Heart left ventricle (tissue), 16 donors: Measurements from ENCODE around the gene LRP1B. TPM values are rescaled to one million over a fixed set of nuclear protein-coding genes. Genes with fewer than 3 reads are reported as not detected.

Experiments
- ATAC-seq, 4 donors: fragments of 200-7000 bp; cut with Tn5 transposase; one replicate each; pipeline ENCODE4 v1.9.1; 2020 to 2022; ENCODE audit warnings: moderate library complexity in 4 of 4, mild to moderate bottlenecking in 3 of 4, moderate number of reproducible peaks in 1 of 4
- DNase-seq, 5 donors: peaks; one replicate each; pipeline ENCODE4 v3.0.0-alpha.2; 2020
- H3K27ac ChIP-seq, 12 donors: fragments of 200-600 bp; sonication (generic) in 4 of 12; one replicate each; pipeline versions ENCODE4 v1.5.0 to v1.8.0; 2016 to 2022; ENCODE audit warnings: mild to moderate bottlenecking in 2 of 12
- H3K27me3 ChIP-seq, 9 donors: fragments of 200-600 bp; sonication (generic) in 2 of 9; one replicate each; pipeline versions ENCODE4 v1.5.1 to v1.8.0; 2016 to 2022; ENCODE audit warnings: mild to moderate bottlenecking in 3 of 9
- H3K36me3 ChIP-seq, 9 donors: fragments of 200-600 bp; sonication (generic) in 2 of 9; one replicate each; pipeline versions ENCODE4 v1.5.0 to v1.8.0; 2018 to 2022; ENCODE audit warnings: mild to moderate bottlenecking in 2 of 9
- H3K4me1 ChIP-seq, 12 donors: fragments of 200-600 bp; sonication (generic) in 4 of 12; one replicate each; pipeline versions ENCODE4 v1.5.0 to v1.8.0; 2016 to 2022; ENCODE audit warnings: mild to moderate bottlenecking in 3 of 12
- H3K4me3 ChIP-seq, 12 donors: fragments of 200-600 bp; sonication (generic) in 4 of 12; one replicate each; pipeline versions ENCODE4 v1.5.0 to v1.8.0; 2017 to 2022; ENCODE audit warnings: mild to moderate bottlenecking in 9 of 12, moderate library complexity in 4 of 12
- H3K9me3 ChIP-seq, 12 donors: fragments of 200-600 bp; sonication (generic) in 4 of 12; one replicate each; pipeline versions ENCODE4 v1.5.0 to v1.8.0; 2016 to 2022; ENCODE audit warnings: mild to moderate bottlenecking in 1 of 12
- CTCF ChIP-seq, 12 donors: fragments of 200-600 bp; sonication (generic) in 4 of 12; IDR thresholded peaks; one replicate each; pipeline versions ENCODE4 v1.5.0 to v1.8.0; 2018 to 2022; ENCODE audit warnings: antibody characterized with exemption in 12 of 12, mild to moderate bottlenecking in 5 of 12
- POLR2A ChIP-seq, 2 donors: fragments of 450-650 bp; IDR thresholded peaks; one replicate each; pipeline ENCODE4 v1.6.1; 2017; ENCODE audit warnings: antibody characterized with exemption in 2 of 2, mild to moderate bottlenecking in 2 of 2, moderate library complexity in 2 of 2
- WGBS, 4 donors: extraction: QIAGEN DNeasy Blood & Tissue Kit in 2 of 4; methylation state at CpG; one replicate each; pipeline versions ENCODE4 v1.1.5 to v1.1.7; 2013 to 2018; 5-methylcytosine and 5-hydroxymethylcytosine counted together
- intact Hi-C, 10 donors: fragments of 100-400 bp; cut with DNase I; formaldehyde crosslinking; loops; one replicate each; pipeline versions ENCODE4 v1.11.1 to v1.14.2; 2022
- polyA plus RNA-seq, 2 donors: library from polyadenylated mRNA; stranded (reverse); fragments of 200-250 nt; gene quantifications; one replicate each; pipeline ENCODE4 v1.2.3, GENCODE V29; 2013
- total RNA-seq, 9 donors: library from RNA; depleted of rRNA in 2 of 9; stranded (reverse); fragments of >200 nt in 2 of 9; fragmentation: NEBNext Ultra II Directional in 3 of 9; extraction: Animal tissue kit (Norgen Biotek cat#: 25700) in 3 of 9; gene quantifications; one replicate each; pipeline versions ENCODE4 v1.1.0 to v1.2.4, GENCODE V29; 2016 to 2023
- donor health status: ischemic (EF 13 %, LVEDD 7.1; RV severe dilation, severe dysfunction).
- donor health status: healthy with polysubstance abuse.
- donor health status: DM: no; HTN: yes; CAD: no.
- donor health status: DM: no; HTN: no; CAD: no.
- donor health status: ischemic (EF 25% LVEDD 6.9; RV normal size, moderate dysfunction).
- donor health status: ischemic (EF 25% LVEDD 5.7; RV mildly dilated, moderate dysfunction).
- donor health status: healthy.
- donor health status: DM: yes; HTN: yes; CAD: no.
- donor health status: ischemic (EF 35%, LVEDD 5.7; RV mildly dilated, moderate dysfunction).
- donor health status: nonischemic (EF 11% LVEDD 7.7; RV severe dilation, severe dysfunction).
- donor health status: DM: yes; HTN: yes; CAD: no.
- donor health status: PGD.
- donor health status: ischemic (EF 29% LVEDD 5.4; RV normal size, mild dysfunction).
- donor health status: nonischemic (EF 23%, LVEDD 6.1; RV moderate dilation, normal function).

Gene LRP1B
- total and polyA plus RNA-seq, 11 donors = 0.01 to 0.19 (median 0.11) TPM; not detected in 2

GRCh38 chr2:140643761-140644187 lies 1487.0 kb downstream of the LRP1B start:
- Histone ChIP-seq H3K36me3 (no peaks in the 10 kb centered on the region), H3K4me3 (no peak overlapping the region), H3K27me3 (no peaks in the 10 kb centered on the region), H3K4me1 (no peaks in the 10 kb centered on the region), H3K9me3 (peaks cover 0 to 4% (median 0%) of the 10 kb centered on the region in 12 donors), H3K27ac (no peak overlapping the region)
- DNase-seq = no peak
- TF ChIP-seq POLR2A (IDR thresholded peaks at IDR 0.05) = no peak
- TF ChIP-seq CTCF (IDR thresholded peaks at IDR 0.05) = no peak
- intact Hi-C loops = no loop called here
- WGBS, 4 donors = 41 to 56% (median 45%) methylated on average over 3 of the region's 3 CpGs
- ATAC-seq = no peak

GRCh38 chr2:140641163-140641562 lies 1489.7 kb downstream of the LRP1B start:
- no peaks in the 10 kb centered on the region for H3K36me3 ChIP-seq
- peaks cover 0 to 4% (median 0%) of the 10 kb centered on the region in 12 donors for H3K9me3 ChIP-seq
- no peak overlapping the region for H3K27ac ChIP-seq
- H3K4me3 ChIP-seq = no peak overlapping the region
- H3K27me3 ChIP-seq = no peaks in the 10 kb centered on the region
- H3K4me1 ChIP-seq = no peaks in the 10 kb centered on the region
- WGBS, 4 donors = 73 to 81% (median 74%) methylated on average over 1 of the region's 1 CpG
- intact Hi-C loops = no loop called here
- no peak for ATAC-seq
- DNase-seq = no peak
- TF ChIP-seq POLR2A (IDR thresholded peaks at IDR 0.05) = no peak
- TF ChIP-seq CTCF (IDR thresholded peaks at IDR 0.05) = no peak

- Histone ChIP-seq H3K27me3 (no peaks in the 10 kb centered on the region), H3K4me3 (no peak overlapping the region), H3K27ac (no peak overlapping the region), H3K36me3 (no peaks in the 10 kb centered on the region), H3K4me1 (no peaks in the 10 kb centered on the region), H3K9me3 (peaks cover 0 to 4% (median 0%) of the 10 kb centered on the region in 12 donors)
- no peak for DNase-seq
- TF ChIP-seq CTCF (IDR thresholded peaks at IDR 0.05) (no peak), POLR2A (IDR thresholded peaks at IDR 0.05) (no peak)
- intact Hi-C loops = no loop called here
- no peak for ATAC-seq
- 32 to 57% (median 40%) methylated on average over 3 of the region's 3 CpGs for WGBS, 4 donors
These were observed 1491.2 kb downstream of the LRP1B start for GRCh38 chr2:140639628-140640027.

- DNase-seq (no peak), ATAC-seq (no peak)
- H3K36me3 ChIP-seq = no peaks in the 10 kb centered on the region
- H3K4me3 ChIP-seq = no peak overlapping the region
- no peaks in the 10 kb centered on the region for H3K9me3 ChIP-seq
- no peak overlapping the region for H3K27ac ChIP-seq
- no peaks in the 10 kb centered on the region for H3K4me1 ChIP-seq
- H3K27me3 ChIP-seq = no peaks in the 10 kb centered on the region
- WGBS, 4 donors = 77 to 81% (median 80%) methylated on average over 4 of the region's 4 CpGs
- TF ChIP-seq POLR2A (IDR thresholded peaks at IDR 0.05) (no peak), CTCF (IDR thresholded peaks at IDR 0.05) (no peak)
- intact Hi-C loops = no loop called here
These were observed 1500.3 kb downstream of the LRP1B start for GRCh38 chr2:140630557-140630956.
